Caco-2 (cell line): ENCODE measurements around the gene LYRM2. TPM values are rescaled to one million over a fixed set of nuclear protein-coding genes. Genes with fewer than 3 reads are reported as not detected.
A peak's percentile ranks its signal among the peaks of the same experiment; 100 is the strongest.

Source experiments
- BruUV-seq: library from RNA; stranded (reverse); fragments of 400-500 nt; replicated peaks from 2 replicates; lab custom pipeline; 2021; lab: Mats Ljungman, UMichigan
- CTCF ChIA-PET: fragments of 300-600 bp; sonication (Branson Sonifier 250); formaldehyde crosslinking; loops from one replicate; lab custom pipeline; 2022; ENCODE audit warnings: antibody characterized with exemption; lab: Charles Lee
- POLR2A ChIA-PET: fragments of 300-600 bp; sonication (Branson Sonifier 250); formaldehyde crosslinking; loops from one replicate; lab custom pipeline; 2022; ENCODE audit warnings: antibody characterized with exemption; lab: Charles Lee
- DNase-seq, 2 experiments: peaks; one replicate each; pipeline versions ENCODE4 v3.0.0 to v3.0.0-alpha.2; 2020 to 2022
- H3K27me3 ChIP-seq: replicated peaks from 2 replicates; pipeline ENCODE4 v1.6.0; 2011; ENCODE audit warnings: low read length; ENCODE audit not compliant: control insufficient read depth, insufficient read depth
- H3K36me3 ChIP-seq: 2 replicates; pipeline ENCODE4 v1.5.1; 2011; ENCODE audit warnings: low read length; ENCODE audit not compliant: control insufficient read depth, insufficient read depth
- H3K4me1 ChIP-seq: fragments of 250-450 bp; sonication (Bioruptor Pico); 2 replicates; pipeline ENCODE4 v1.5.1; 2020; ENCODE audit warnings: mild to moderate bottlenecking
- H3K4me3 ChIP-seq: 2 replicates; pipeline ENCODE4 v1.5.1; 2011; ENCODE audit warnings: low read depth, mild to moderate bottlenecking, control low read depth, low read length
- H3K9me3 ChIP-seq: fragments of 250-450 bp; sonication (Bioruptor Pico); 2 replicates; pipeline ENCODE4 v1.5.1; 2020; ENCODE audit warnings: mild to moderate bottlenecking, moderate library complexity
- H3K27ac Mint-ChIP-seq: one replicate; pipeline ENCODE4 v1.8.0; 2022; ENCODE audit warnings: mixed read lengths; ENCODE audit not compliant: unreplicated experiment
- H3K27me3 Mint-ChIP-seq: one replicate; pipeline ENCODE4 v1.8.0; 2022; ENCODE audit warnings: mixed read lengths; ENCODE audit not compliant: insufficient read depth, unreplicated experiment
- H3K36me3 Mint-ChIP-seq: one replicate; pipeline ENCODE4 v1.8.0; 2022; ENCODE audit warnings: mild to moderate bottlenecking, mixed read lengths; ENCODE audit not compliant: insufficient read depth, unreplicated experiment
- H3K4me1 Mint-ChIP-seq: one replicate; pipeline ENCODE4 v1.8.0; 2022; ENCODE audit warnings: low read depth, mixed read lengths; ENCODE audit not compliant: unreplicated experiment
- H3K4me3 Mint-ChIP-seq: one replicate; pipeline ENCODE4 v1.8.0; 2022; ENCODE audit warnings: mild to moderate bottlenecking, moderate library complexity, mixed read lengths; ENCODE audit not compliant: unreplicated experiment
- H3K9me3 Mint-ChIP-seq: one replicate; pipeline ENCODE4 v1.8.0; 2022; ENCODE audit warnings: mixed read lengths; ENCODE audit not compliant: unreplicated experiment
- CTCF ChIP-seq, 2 experiments: fragments of 200-600 bp in 1 of 2; IDR thresholded peaks; 1 replicate in 1 of 2; 2 replicates in 1 of 2; pipeline versions ENCODE4 v1.5.1 to v1.8.0; 2011 to 2022; ENCODE audit warnings: antibody characterized with exemption in 1 of 2, control low read depth in 1 of 2, inconsistent platforms in 1 of 2, low read depth in 1 of 2, low read length in 1 of 2, mild to moderate bottlenecking in 1 of 2, moderate library complexity in 1 of 2; ENCODE audit not compliant: insufficient read depth in 1 of 2, severe bottlenecking in 1 of 2, unreplicated experiment in 1 of 2
- intact Hi-C: fragments of 100-400 bp; cut with micrococcal nuclease; formaldehyde crosslinking; loops from one replicate; pipeline ENCODE4 v1.10.0; 2022; ENCODE audit not compliant: unreplicated experiment
- total RNA-seq: library from RNA; stranded (reverse); gene quantifications from 2 replicates; pipeline ENCODE4 v1.2.3, GENCODE V29; 2022

LYRM2 gene
- total RNA-seq, 1 experiment from 2014 or later, result 40.9 TPM

DNA sequence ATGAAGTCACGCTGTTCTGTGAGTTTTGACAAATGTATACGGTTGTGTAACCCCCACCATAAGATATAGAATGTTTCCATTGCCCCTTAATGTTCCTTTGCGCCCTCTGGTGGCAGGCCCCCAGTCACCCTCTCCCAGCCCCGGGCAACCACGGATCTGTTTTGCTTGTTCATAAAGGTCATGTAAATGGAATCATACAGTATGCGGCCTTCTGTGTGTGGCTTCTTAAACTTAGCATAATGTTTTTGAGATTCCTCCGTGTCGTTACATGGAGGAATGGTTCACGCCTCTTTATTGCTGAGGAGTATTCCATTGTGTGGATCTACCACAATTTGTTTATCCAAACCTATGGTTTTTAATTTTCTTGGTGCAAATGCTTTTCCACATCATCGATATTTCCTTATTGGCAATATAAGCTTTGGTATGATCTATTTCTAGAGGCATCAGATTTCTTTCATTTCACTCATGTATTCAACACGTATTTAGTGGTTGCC, 28.4 kb downstream of the LYRM2 start:
- Histone ChIP-seq H3K4me3 (no peak overlapping the region), H3K27me3 (no peaks in the 10 kb centered on the region), H3K36me3 (no peaks in the 10 kb centered on the region), H3K9me3 (no peaks in the 10 kb centered on the region), H3K4me1 (no peaks in the 10 kb centered on the region)
- intact Hi-C loops, result loop anchor here (1.0 kb wide), 3 partner anchors 177 to 242 kb away; partner anchors contain the start of gene ANKRD6
- Mint-ChIP-seq H3K4me1 (no peaks in the 10 kb centered on the region), H3K27ac (no peak overlapping the region), H3K27me3 (no peaks in the 10 kb centered on the region), H3K36me3 (peaks cover 5% of the 10 kb centered on the region), H3K4me3 (no peak overlapping the region), H3K9me3 (no peaks in the 10 kb centered on the region)
- peak; percentile 60 to 77 for DNase-seq
- TF ChIP-seq CTCF (IDR thresholded peaks at IDR 0.05; ENCODE audit: insufficient read depth in 1 of 2, low read depth in 1 of 2, low read length in 1 of 2, severe bottlenecking in 1 of 2, unreplicated experiment in 1 of 2), result peak; percentile 84 to 92
- POLR2A ChIA-PET, result no interaction called here
- no TSS peak for BruUV-seq
- CTCF ChIA-PET, result interaction anchor here (1.0 to 1.2 kb wide), 2 partner anchors 178 to 238 kb away, joined by 4 to 6 read pairs; no protein-coding TSS in a partner anchor

GRCh38 chr6:89605861-89606260, 32.7 kb downstream of the LYRM2 start:
- POLR2A ChIA-PET, result no interaction called here
- H3K27ac Mint-ChIP-seq, result no peak overlapping the region
- no peak overlapping the region for H3K4me3 ChIP-seq
- H3K4me3 Mint-ChIP-seq, result no peak overlapping the region
- H3K9me3 Mint-ChIP-seq, result no peaks in the 10 kb centered on the region
- H3K4me1 Mint-ChIP-seq, result no peaks in the 10 kb centered on the region
- no peaks in the 10 kb centered on the region for H3K9me3 ChIP-seq
- BruUV-seq, result no TSS peak
- H3K27me3 Mint-ChIP-seq, result no peaks in the 10 kb centered on the region
- TF ChIP-seq CTCF (IDR thresholded peaks at IDR 0.05; ENCODE audit: insufficient read depth in 1 of 2, low read depth in 1 of 2, low read length in 1 of 2, severe bottlenecking in 1 of 2, unreplicated experiment in 1 of 2), result no peak
- DNase-seq, result no peak
- H3K36me3 Mint-ChIP-seq, result no peaks in the 10 kb centered on the region
- H3K27me3 ChIP-seq, result no peaks in the 10 kb centered on the region
- intact Hi-C loops, result no loop called here
- CTCF ChIA-PET, result no interaction called here
- no peaks in the 10 kb centered on the region for H3K4me1 ChIP-seq
- no peaks in the 10 kb centered on the region for H3K36me3 ChIP-seq

- Histone ChIP-seq H3K9me3 (no peaks in the 10 kb centered on the region), H3K4me3 (no peak overlapping the region), H3K4me1 (no peaks in the 10 kb centered on the region), H3K36me3 (no peaks in the 10 kb centered on the region), H3K27me3 (no peaks in the 10 kb centered on the region)
- Mint-ChIP-seq H3K9me3 (no peaks in the 10 kb centered on the region), H3K4me1 (no peaks in the 10 kb centered on the region), H3K27me3 (no peaks in the 10 kb centered on the region), H3K27ac (no peak overlapping the region), H3K36me3 (no peaks in the 10 kb centered on the region), H3K4me3 (no peak overlapping the region)
- ChIA-PET CTCF (no interaction called here), POLR2A (no interaction called here)
- no TSS peak for BruUV-seq
- TF ChIP-seq CTCF (IDR thresholded peaks at IDR 0.05; ENCODE audit: insufficient read depth in 1 of 2, low read depth in 1 of 2, low read length in 1 of 2, severe bottlenecking in 1 of 2, unreplicated experiment in 1 of 2), result no peak
- intact Hi-C loops, result no loop called here
- no peak for DNase-seq
These were observed 33.9 kb downstream of the LYRM2 start for GRCh38 chr6:89604653-89605052.
